IPS DF 19.7 (cell line): Measurements from ENCODE around the gene SDC3.

ENCODE experiments used
- DNase-seq: peaks from one replicate; pipeline ENCODE4 v3.0.0-alpha.2; 2013; ENCODE audit warnings: low read depth, low spot score

Gene SDC3

DNA sequence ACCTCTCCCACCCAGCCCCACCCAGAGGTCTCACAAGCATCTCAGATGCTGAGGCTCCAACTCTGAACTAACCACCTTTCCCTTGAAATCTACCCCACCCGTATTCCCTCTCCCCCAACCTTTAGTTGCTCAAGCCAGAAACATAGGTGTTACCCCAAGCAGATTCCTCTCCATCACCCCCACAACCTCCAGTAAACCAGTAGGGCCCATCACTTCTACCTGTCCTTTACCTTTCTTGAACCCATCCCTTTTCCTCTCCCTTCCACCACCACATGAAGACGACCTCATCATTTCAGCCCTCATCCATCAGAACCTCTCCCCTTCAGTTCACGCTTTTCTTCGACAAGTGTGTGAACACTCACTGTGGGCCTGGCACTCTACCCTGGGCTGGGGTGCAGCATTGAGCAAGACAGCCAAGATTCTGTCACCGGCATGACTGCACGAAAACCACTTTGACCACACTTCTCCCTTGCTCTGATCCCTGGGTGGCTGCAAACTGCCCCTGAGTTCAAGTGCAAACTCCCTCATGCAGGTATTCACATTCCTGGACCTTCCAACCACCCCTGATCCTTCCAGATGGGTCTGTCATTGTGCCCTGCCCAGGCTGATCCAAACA, 85.5 kb downstream of the SDC3 start:
- DNase-seq, result no peak

DNA sequence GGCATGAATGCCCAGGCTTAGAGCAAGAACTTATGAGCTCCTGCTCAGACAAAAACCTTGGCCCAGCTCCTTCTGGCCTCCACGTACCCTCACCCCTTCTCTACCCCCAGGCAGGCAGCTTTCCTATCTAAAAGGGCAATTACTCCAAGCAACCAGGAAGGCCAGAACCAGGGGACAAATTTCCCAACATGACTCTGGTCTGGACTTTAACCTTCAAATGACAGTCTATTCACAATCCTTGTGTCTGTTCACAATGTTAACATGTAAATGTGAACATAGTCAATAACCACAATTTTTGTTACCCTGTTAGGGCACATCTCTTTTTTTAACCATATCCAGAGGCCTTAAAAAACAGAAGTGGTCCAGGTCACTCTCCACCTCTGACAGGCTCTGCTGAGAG, 86.6 kb downstream of the SDC3 start:
- DNase-seq, result no peak

DNA sequence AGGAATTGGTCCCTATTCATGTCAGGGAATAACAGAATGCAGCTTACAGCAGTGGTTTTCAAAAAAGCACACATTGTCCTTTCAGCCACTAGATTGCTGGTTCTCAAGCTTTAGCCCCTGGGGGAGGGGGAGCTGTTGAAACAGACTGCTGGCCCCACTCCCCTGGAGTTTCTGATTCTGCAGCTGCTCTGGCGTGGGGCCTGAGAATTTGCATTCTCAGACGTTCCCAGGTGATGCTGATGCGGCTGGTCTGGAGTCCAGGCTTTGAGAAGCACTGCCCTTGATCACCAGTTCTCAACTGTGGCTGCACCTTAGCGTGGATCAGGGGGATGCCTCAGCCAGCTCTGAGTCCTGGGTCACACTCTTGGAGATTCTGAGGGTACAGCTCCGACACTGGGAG, 88.3 kb downstream of the SDC3 start:
- no peak for DNase-seq
